Endothelial cell of umbilical vein (primary cell): ENCODE measurements around the gene SELPLG. TPM values are rescaled to one million over a fixed set of nuclear protein-coding genes. Genes with fewer than 3 reads are reported as not detected.

Experiments
- BruUV-seq: library from RNA; stranded (reverse); fragments of 400-500 nt; replicated peaks from 2 replicates; lab custom pipeline; 2021; lab: Mats Ljungman, UMichigan
- CTCF ChIA-PET: fragments of 300-600, 350-600 bp; sonication (Branson Sonifier 250); formaldehyde crosslinking; loops from one replicate; lab custom pipeline; 2021; ENCODE audit warnings: antibody characterized with exemption, inconsistent platforms; lab: Charles Lee
- POLR2A ChIA-PET: fragments of 300-600, 350-600 bp; sonication (Branson Sonifier 250); formaldehyde crosslinking; loops from one replicate; lab custom pipeline; 2021; ENCODE audit warnings: antibody characterized with exemption, inconsistent platforms; lab: Charles Lee
- DNase-seq: peaks from one replicate; pipeline ENCODE4 v3.0.0-alpha.2; 2011; ENCODE audit warnings: low read depth, low spot score
- FAIRE-seq: peaks from 2 replicates; lab custom pipeline; 2011; peaks lifted over from hg19 to GRCh38; lab: Jason Lieb, UNC
- H2AFZ ChIP-seq: 2 replicates; pipeline ENCODE4 v1.6.0; 2012; ENCODE audit warnings: low read depth, low read length, control low read depth, inconsistent platforms
- H3K27ac ChIP-seq: 2 replicates; pipeline ENCODE4 v1.5.1; 2011; ENCODE audit warnings: low read depth, mild to moderate bottlenecking, control low read depth, low read length, moderate library complexity; ENCODE audit not compliant: insufficient read depth
- H3K27me3 ChIP-seq, 2 experiments: 2 replicates each; pipeline versions ENCODE4 v1.6.0 to v1.6.1; 2011; ENCODE audit warnings: low read length in 2 of 2, mixed read lengths in 1 of 2; ENCODE audit not compliant: control insufficient read depth in 2 of 2, insufficient read depth in 2 of 2
- H3K36me3 ChIP-seq, 2 experiments: 2 replicates in 1 of 2; 3 replicates in 1 of 2; pipeline ENCODE4 v1.5.1; 2011; ENCODE audit warnings: low read length in 2 of 2, mild to moderate bottlenecking in 1 of 2, moderate library complexity in 1 of 2; ENCODE audit not compliant: control insufficient read depth in 2 of 2, insufficient read depth in 2 of 2; ENCODE audit errors: extremely low read depth in 1 of 2
- H3K4me1 ChIP-seq: 3 replicates; pipeline ENCODE4 v1.5.1; 2011; ENCODE audit warnings: mild to moderate bottlenecking, low read length; ENCODE audit not compliant: control insufficient read depth, insufficient read depth; ENCODE audit errors: extremely low read depth
- H3K4me2 ChIP-seq: 2 replicates; pipeline ENCODE4 v1.6.1; 2011; ENCODE audit warnings: low read length, control low read depth, mixed read lengths; ENCODE audit not compliant: insufficient read depth
- H3K4me3 ChIP-seq, 3 experiments: fragments of 200-600 bp in 1 of 3; sonication (generic), shearing (Covaris generic) in 1 of 3; replicated peaks in 1 of 3; 2 replicates each; pipeline ENCODE4 v1.5.1; 2011 to 2016; ENCODE audit warnings: control low read depth in 3 of 3, low read length in 3 of 3, mild to moderate bottlenecking in 2 of 3, inconsistent platforms in 1 of 3, low read depth in 1 of 3, moderate library complexity in 1 of 3; ENCODE audit not compliant: insufficient read depth in 1 of 3
- H3K79me2 ChIP-seq: 2 replicates; pipeline ENCODE4 v1.6.0; 2012; ENCODE audit warnings: low read length, inconsistent platforms; ENCODE audit not compliant: control insufficient read depth, insufficient read depth
- H3K9ac ChIP-seq: replicated peaks from 2 replicates; pipeline ENCODE3; 2011; ENCODE audit warnings: low read length, control low read depth; ENCODE audit not compliant: insufficient read depth; ENCODE audit errors: extremely low read depth
- H3K9me1 ChIP-seq: replicated peaks from 3 replicates; pipeline ENCODE4 v1.6.0; 2011; ENCODE audit warnings: mild to moderate bottlenecking, low read length; ENCODE audit not compliant: control insufficient read depth, insufficient read depth; ENCODE audit errors: extremely low read depth
- H3K9me3 ChIP-seq: replicated peaks from 2 replicates; pipeline ENCODE4 v1.5.1; 2012; ENCODE audit warnings: low read length, inconsistent platforms; ENCODE audit not compliant: control insufficient read depth, insufficient read depth
- H4K20me1 ChIP-seq: replicated peaks from 2 replicates; pipeline ENCODE3; 2011; ENCODE audit warnings: mild to moderate bottlenecking, low read length; ENCODE audit not compliant: control insufficient read depth, insufficient read depth; ENCODE audit errors: extremely low read depth
- CTCF ChIP-seq, 2 donors: IDR thresholded peaks; 1 replicate in 1 of 2; 2 replicates in 1 of 2; pipeline ENCODE4 v1.5.1; 2011; ENCODE audit warnings: low read length in 2 of 2, mild to moderate bottlenecking in 2 of 2, moderate library complexity in 2 of 2, control low read depth in 1 of 2, inconsistent platforms in 1 of 2, low read depth in 1 of 2; ENCODE audit not compliant: insufficient read depth in 1 of 2; ENCODE audit errors: extremely low read depth in 1 of 2
- EZH2 ChIP-seq: IDR thresholded peaks from 2 replicates; pipeline ENCODE4 v1.6.1; 2012; ENCODE audit warnings: borderline replicate concordance, low read depth, mild to moderate bottlenecking, moderate library complexity, low read length, inconsistent platforms; ENCODE audit not compliant: severe bottlenecking
- FOS ChIP-seq: IDR thresholded peaks from 2 replicates; pipeline ENCODE4 v1.6.1; 2011; ENCODE audit warnings: mild to moderate bottlenecking, low read length, moderate library complexity, borderline replicate concordance; ENCODE audit not compliant: insufficient read depth
- GATA2 ChIP-seq: IDR thresholded peaks from 2 replicates; pipeline ENCODE4 v1.7.0; 2011; ENCODE audit warnings: low read depth, mild to moderate bottlenecking, moderate library complexity, mixed read lengths, low read length; ENCODE audit not compliant: insufficient read length, insufficient read depth
- JUN ChIP-seq: IDR thresholded peaks from 2 replicates; pipeline ENCODE4 v1.6.1; 2011; ENCODE audit warnings: borderline replicate concordance, low read depth; ENCODE audit not compliant: insufficient read length, insufficient read depth
- MAX ChIP-seq: IDR thresholded peaks from 2 replicates; pipeline ENCODE4 v1.6.1; 2011; ENCODE audit not compliant: insufficient read depth, insufficient read length
- MYC ChIP-seq: IDR thresholded peaks from one replicate; pipeline ENCODE4 v1.6.1; 2011; ENCODE audit warnings: mild to moderate bottlenecking, low read depth, low read length
- POLR2A ChIP-seq: IDR thresholded peaks from 2 replicates; pipeline ENCODE4 v1.6.1; 2012; ENCODE audit warnings: low read depth, mild to moderate bottlenecking, control low read depth, low read length
- POLR2AphosphoS5 ChIP-seq: IDR thresholded peaks from 2 replicates; pipeline ENCODE4 v1.6.1; 2012; ENCODE audit warnings: low read depth, mild to moderate bottlenecking, control low read depth, low read length, moderate library complexity; ENCODE audit not compliant: insufficient read depth
- dilution Hi-C: fragments of 300-500 bp; cut with MboI; formaldehyde crosslinking; loops from one replicate; pipeline ENCODE4 v1.15.0; 2019; ENCODE audit warnings: low sequenced_read_pairs; ENCODE audit not compliant: extremely low pct_ligation_motif_present
- intact Hi-C: fragments of 100-400 bp; cut with micrococcal nuclease; formaldehyde crosslinking; loops from one replicate; pipeline ENCODE4 v1.10.0; 2022
- polyA plus RNA-seq, 4 experiments: library from polyadenylated mRNA; depleted of rRNA in 3 of 4; stranded (reverse) in 3 of 4; unstranded in 1 of 4; fragments of >200 nt; gene quantifications; 2 replicates each; pipeline versions ENCODE4 v1.2.1 to v1.2.3, GENCODE V29; 2011 to 2012; ENCODE audit warnings: missing spikeins in 1 of 4
- total RNA-seq: library from RNA; stranded (reverse); gene quantifications from 2 replicates; pipeline ENCODE4 v1.2.3, GENCODE V29; 2021

The SELPLG gene
- total and polyA plus RNA-seq, 2 donors (not counting 3 experiments of a cell fraction or from before 2014, with no cell fraction given), result 1.0 to 1.2 TPM

- TF ChIP-seq CTCF (IDR thresholded peaks at IDR 0.05; ENCODE audit: extremely low read depth in 1 of 2, insufficient read depth in 1 of 2, low read depth in 1 of 2, low read length in 2 of 2) (no peak), POLR2AphosphoS5 (no peak), MYC (no peak), MAX (no peak), FOS (no peak), EZH2 (no peak), GATA2 (no peak), POLR2A (no peak), JUN (no peak)
- no TSS peak for BruUV-seq
- no peak overlapping the region for H3K27ac ChIP-seq
- no peaks in the 10 kb centered on the region for H3K9me1 ChIP-seq
- ChIA-PET CTCF (no interaction called here), POLR2A (no interaction called here)
- H3K4me1 ChIP-seq, result no peaks in the 10 kb centered on the region
- H3K9ac ChIP-seq, result no peak overlapping the region
- intact Hi-C loops, result no loop called here
- no peak overlapping the region for H3K4me2 ChIP-seq
- no peaks in the 10 kb centered on the region for H3K9me3 ChIP-seq
- H2AFZ ChIP-seq, result no peak overlapping the region
- no peaks in the 10 kb centered on the region for H4K20me1 ChIP-seq
- H3K27me3 ChIP-seq, result peaks cover 0 to 2% of the 10 kb centered on the region in 2 experiments
- H3K79me2 ChIP-seq, result no peaks in the 10 kb centered on the region
- no peak for FAIRE-seq
- dilution Hi-C loops, result no loop called here
- no peak overlapping the region for H3K4me3 ChIP-seq
- H3K36me3 ChIP-seq, result no peaks in the 10 kb centered on the region
- DNase-seq, result no peak
Measured at GRCh38 chr12:108583991-108584390, 49.7 kb downstream of the SELPLG start.
